Cardiac fibroblast (primary cell): ENCODE results near the gene CA10.

Source experiments
- DNase-seq, 2 donors: peaks; one replicate each; pipeline versions ENCODE4 v3.0.0 to v3.0.0-alpha.2; 2010; ENCODE audit warnings: low read depth in 2 of 2
- H3K4me3 ChIP-seq, 2 donors: replicated peaks in 1 of 2; 1 replicate in 1 of 2; 2 replicates in 1 of 2; pipeline ENCODE4 v1.5.1; 2011; ENCODE audit warnings: low read depth in 2 of 2, low read length in 2 of 2, mild to moderate bottlenecking in 2 of 2, moderate library complexity in 1 of 2
- CTCF ChIP-seq: IDR thresholded peaks from one replicate; pipeline ENCODE4 v1.5.1; 2011; ENCODE audit warnings: low read depth, mild to moderate bottlenecking, low read length, inconsistent platforms

Gene CA10

DNA sequence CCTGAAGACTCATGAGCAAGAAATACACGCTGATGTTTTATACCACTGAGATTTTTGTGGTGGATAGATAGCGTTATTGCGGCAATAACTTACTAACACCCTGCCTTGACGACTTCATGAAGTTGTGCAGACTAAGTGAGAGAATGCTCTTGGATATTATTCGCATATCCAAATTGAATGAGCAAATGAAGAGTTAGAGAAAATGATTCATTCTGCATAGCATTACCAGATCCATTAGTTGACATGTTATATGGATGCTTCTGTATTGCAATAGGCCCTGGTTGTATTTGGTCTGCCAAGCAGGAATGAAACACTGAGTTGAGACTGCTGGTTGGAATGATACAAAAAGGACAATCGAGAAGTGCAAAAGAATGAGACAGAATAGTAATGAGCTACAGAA, 247.3 kb downstream of the CA10 start:
- no peak for DNase-seq
- TF ChIP-seq CTCF, result no peak
- no peak overlapping the region for H3K4me3 ChIP-seq

- no peak for DNase-seq
- no peak overlapping the region for H3K4me3 ChIP-seq
- no peak for TF ChIP-seq CTCF
Measured at GRCh38 chr17:51909971-51910370, 248.5 kb downstream of the CA10 start.

DNA sequence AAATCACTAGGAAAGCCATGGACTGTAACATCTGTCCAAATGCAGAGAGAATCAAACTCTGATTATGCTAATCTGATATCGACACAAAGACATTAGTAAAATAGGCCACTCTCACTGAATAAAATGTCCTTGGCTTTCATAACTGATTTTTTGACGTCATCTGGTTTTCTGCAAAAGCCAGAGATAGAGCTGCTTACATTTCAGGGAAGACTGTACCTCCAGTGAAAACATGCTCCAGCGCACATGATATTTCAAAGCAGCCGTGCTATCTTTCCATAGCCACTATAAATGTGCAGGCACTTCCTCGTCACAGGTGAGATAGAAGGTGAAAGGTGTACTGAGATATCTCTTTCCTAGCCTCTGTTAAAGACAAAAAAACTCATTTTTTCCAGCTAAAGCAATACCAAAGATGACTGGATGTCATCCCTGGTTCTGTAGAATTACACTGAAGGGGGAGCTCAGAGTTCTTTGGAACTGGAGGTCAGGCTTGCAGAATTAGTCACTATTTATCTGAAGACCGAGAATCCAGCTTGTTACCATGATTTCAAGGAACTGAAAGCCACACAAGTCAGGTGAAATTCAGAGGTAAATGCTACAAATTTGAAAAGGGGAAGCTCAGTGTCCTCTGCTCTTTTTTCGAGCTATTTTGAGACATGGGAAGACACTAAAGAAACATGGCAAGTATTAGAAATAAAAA, 249.5 kb downstream of the CA10 start:
- no peak for DNase-seq
- H3K4me3 ChIP-seq, result no peak overlapping the region
- no peak for TF ChIP-seq CTCF

GRCh38 chr17:51907041-51907440, 251.5 kb downstream of the CA10 start:
- no peak for DNase-seq
- no peak overlapping the region for H3K4me3 ChIP-seq
- no peak for TF ChIP-seq CTCF

GRCh38 chr17:51904379-51904778, 254.1 kb downstream of the CA10 start:
- TF ChIP-seq CTCF, result no peak
- H3K4me3 ChIP-seq, result no peak overlapping the region

DNA sequence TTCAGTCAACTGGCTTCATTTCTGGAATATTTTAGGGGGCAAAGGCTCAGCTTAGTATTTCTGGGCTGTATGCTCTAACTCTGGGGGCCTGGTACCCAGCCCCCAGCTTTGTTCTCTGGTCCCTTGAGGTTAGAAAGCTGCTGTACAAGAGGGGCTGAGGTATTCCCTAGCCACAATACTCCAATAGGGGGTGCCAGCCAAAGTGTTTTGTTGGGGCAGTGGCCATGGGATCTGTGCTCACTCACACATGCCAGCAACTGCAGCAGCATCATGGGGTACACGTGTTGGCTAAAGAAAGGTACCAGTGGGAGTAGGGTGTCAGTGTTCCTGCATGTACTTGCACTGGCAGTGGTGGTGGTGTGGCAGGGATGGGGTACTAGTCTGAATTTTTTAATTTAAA, 257.3 kb downstream of the CA10 start:
- no peak for DNase-seq
- TF ChIP-seq CTCF, result no peak

More at GRCh38 chr17:51904379-51904778, 254.1 kb downstream of the CA10 start:
- DNase-seq, result no peak

DNA sequence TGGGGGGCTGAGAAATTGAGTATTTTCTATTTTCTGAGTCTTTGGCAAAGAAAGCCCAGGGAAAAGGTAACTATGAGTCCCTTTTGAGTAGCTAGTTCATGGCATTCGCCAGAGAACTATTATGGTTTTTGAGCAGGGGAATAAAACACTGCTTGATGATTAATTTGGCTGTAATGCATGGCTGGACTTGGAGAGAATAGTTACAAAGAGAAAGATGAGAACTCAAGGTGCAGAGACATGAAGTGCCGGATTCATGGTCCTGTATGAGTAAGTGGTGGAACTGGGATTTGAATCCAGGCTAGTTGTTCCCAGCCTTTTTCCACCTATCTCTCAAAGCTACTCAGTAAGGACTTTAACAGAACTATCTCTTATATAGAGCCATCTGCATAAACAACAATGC, 266.6 kb downstream of the CA10 start:
- TF ChIP-seq CTCF, result no peak
- no peak for DNase-seq
- H3K4me3 ChIP-seq, result no peak overlapping the region

More for the DNA sequence above, 257.3 kb downstream of the CA10 start:
- no peak overlapping the region for H3K4me3 ChIP-seq
